GM23338 (cell line): ENCODE measurements around the gene UCHL1. TPM values are rescaled to one million over a fixed set of nuclear protein-coding genes. Genes with fewer than 3 reads are reported as not detected.
A peak's percentile ranks its signal among the peaks of the same experiment; 100 is the strongest.

ENCODE experiments used
- ATAC-seq: fragments of 200-7000 bp; cut with Tn5 transposase; 3 replicates; pipeline ENCODE4 v1.9.1; 2020
- DNase-seq: peaks from one replicate; pipeline ENCODE4 v3.0.0-alpha.2; 2015; ENCODE audit warnings: low spot score
- H2AFZ ChIP-seq: fragments of 200-600 bp; sonication (generic); 2 replicates; pipeline ENCODE4 v1.8.0; 2016; ENCODE audit warnings: antibody characterized with exemption, mild to moderate bottlenecking, moderate library complexity
- H3F3A ChIP-seq: fragments of 200-600 bp; sonication (generic); replicated peaks from 2 replicates; pipeline ENCODE4 v1.8.0; 2017; ENCODE audit warnings: antibody characterized with exemption, mixed run types, low read depth
- H3K27ac ChIP-seq: fragments of 200-600 bp; sonication (generic); 2 replicates; pipeline ENCODE4 v1.6.1; 2016; ENCODE audit warnings: low read depth
- H3K27me3 ChIP-seq: fragments of 200-600 bp; sonication (generic); 2 replicates; pipeline ENCODE4 v1.8.0; 2016; ENCODE audit warnings: mild to moderate bottlenecking, mixed run types, moderate library complexity; ENCODE audit not compliant: insufficient read depth
- H3K36me3 ChIP-seq: fragments of 200-600 bp; sonication (generic); 2 replicates; pipeline ENCODE4 v1.8.0; 2016; ENCODE audit warnings: mild to moderate bottlenecking; ENCODE audit not compliant: insufficient read depth
- H3K4me1 ChIP-seq: fragments of 200-600 bp; sonication (generic); 2 replicates; pipeline ENCODE4 v1.8.0; 2016; ENCODE audit warnings: mild to moderate bottlenecking, moderate library complexity; ENCODE audit not compliant: insufficient read depth
- H3K4me2 ChIP-seq: fragments of 200-600 bp; sonication (generic); 2 replicates; pipeline ENCODE4 v1.7.1; 2017; ENCODE audit warnings: mixed run types
- H3K4me3 ChIP-seq: fragments of 200-600 bp; sonication (generic); 2 replicates; pipeline ENCODE4 v1.6.1; 2016; ENCODE audit warnings: mixed run types
- H3K79me2 ChIP-seq: fragments of 200-600 bp; sonication (generic); replicated peaks from 2 replicates; pipeline ENCODE4 v1.8.0; 2017; ENCODE audit warnings: mild to moderate bottlenecking; ENCODE audit not compliant: insufficient read depth
- H3K9me2 ChIP-seq: fragments of 200-600 bp; sonication (generic); 2 replicates; pipeline ENCODE4 v1.8.0; 2017; ENCODE audit not compliant: insufficient read depth
- H4K20me1 ChIP-seq: fragments of 200-600 bp; sonication (generic); replicated peaks from 2 replicates; pipeline ENCODE4 v1.8.0; 2017; ENCODE audit warnings: mild to moderate bottlenecking; ENCODE audit not compliant: insufficient read depth
- H3K27ac Mint-ChIP-seq: 2 replicates; pipeline ENCODE4 v1.8.0; 2020; ENCODE audit warnings: inconsistent platforms, mild to moderate bottlenecking, moderate library complexity, mixed read lengths
- H3K27me3 Mint-ChIP-seq: 3 replicates; pipeline ENCODE4 v1.8.0; 2022; ENCODE audit warnings: low read depth, mild to moderate bottlenecking, moderate library complexity, mixed read lengths, inconsistent platforms; ENCODE audit not compliant: insufficient read depth, poor library complexity
- H3K36me3 Mint-ChIP-seq: 3 replicates; pipeline ENCODE4 v1.8.0; 2021; ENCODE audit warnings: low read depth, mild to moderate bottlenecking, inconsistent platforms, moderate library complexity, mixed read lengths
- H3K4me1 Mint-ChIP-seq: 3 replicates; pipeline ENCODE4 v1.8.0; 2020; ENCODE audit warnings: mild to moderate bottlenecking, inconsistent platforms, mixed read lengths
- H3K4me3 Mint-ChIP-seq: 3 replicates; pipeline ENCODE4 v1.8.0; 2021; ENCODE audit warnings: moderate library complexity, mild to moderate bottlenecking, inconsistent platforms, mixed read lengths
- H3K9me3 Mint-ChIP-seq: 3 replicates; pipeline ENCODE4 v1.8.0; 2020; ENCODE audit warnings: moderate library complexity, mild to moderate bottlenecking, inconsistent platforms, mixed read lengths
- CREB1 ChIP-seq: fragments of 250-450 bp; sonication (Bioruptor Pico); IDR thresholded peaks from 2 replicates; pipeline ENCODE4 v1.5.0; 2020; ENCODE audit warnings: low read depth, mild to moderate bottlenecking, moderate library complexity
- ETS1 ChIP-seq: IDR thresholded peaks from 2 replicates; pipeline ENCODE4 v1.6.1; 2016; ENCODE audit warnings: antibody characterized with exemption
- EZH2phosphoT487 ChIP-seq: fragments of 200-600 bp; sonication (generic); IDR thresholded peaks from one replicate; pipeline ENCODE4 v1.8.1; 2018; ENCODE audit warnings: antibody characterized with exemption; ENCODE audit not compliant: unreplicated experiment
- JUNB ChIP-seq: IDR thresholded peaks from one replicate; pipeline ENCODE4 v1.6.1; 2016; ENCODE audit warnings: antibody characterized with exemption; ENCODE audit not compliant: unreplicated experiment
- POLR2AphosphoS5 ChIP-seq: IDR thresholded peaks from 2 replicates; pipeline ENCODE4 v1.6.1; 2016; ENCODE audit warnings: antibody characterized with exemption, low read depth
- STAT1 ChIP-seq: IDR thresholded peaks from one replicate; pipeline ENCODE4 v1.6.1; 2016; ENCODE audit warnings: antibody characterized with exemption; ENCODE audit not compliant: unreplicated experiment
- ZNF114 ChIP-seq: fragments of 250-450 bp; sonication (Bioruptor Pico); IDR thresholded peaks from 2 replicates; pipeline ENCODE4 v1.5.0; 2020; ENCODE audit warnings: mild to moderate bottlenecking, moderate library complexity
- ZNF462 ChIP-seq: fragments of 250-450 bp; sonication (Bioruptor Pico); IDR thresholded peaks from 2 replicates; pipeline ENCODE4 v1.5.0; 2020; ENCODE audit warnings: mild to moderate bottlenecking, moderate library complexity
- polyA plus RNA-seq: library from polyadenylated mRNA; unstranded; fragments of >200 nt; fragmentation: Nextera tagmentation; extraction: Ambion mirVana; gene quantifications from 2 replicates; pipeline ENCODE4 v1.2.1, GENCODE V29; 2016
- total RNA-seq: library from RNA; depleted of rRNA; stranded (reverse); fragments of >200 nt; shearing (Covaris generic); gene quantifications from 2 replicates; pipeline ENCODE4 v1.2.3, GENCODE V29; 2014
- TF ChIP-seq, protein P1 (sequence below), 2 experiments: fragments of 200-600 bp in 1 of 2; sonication (generic) in 1 of 2; conservative IDR thresholded peaks; 2 replicates each; pipeline versions ENCODE4 v1.5.1 to v1.6.1; 2016 to 2017; ENCODE audit warnings: antibody characterized with exemption in 2 of 2, low read depth in 2 of 2, mild to moderate bottlenecking in 2 of 2, moderate library complexity in 1 of 2

Gene UCHL1
- total and polyA plus RNA-seq, 2 experiments from 2014 or later: 998 to 1,758 TPM

GRCh38 chr4:41281038-41281634 lies 24.4 kb downstream of the UCHL1 start:
- Histone ChIP-seq H3K36me3 (no peaks in the 10 kb centered on the region; the same call in 1 of the 2 replicates), H3K27ac (no peak overlapping the region), H3K4me2 (no peak overlapping the region), H2AFZ (no peak overlapping the region), H3K27me3 (no peaks in the 10 kb centered on the region), H3F3A (no peaks in the 10 kb centered on the region), H3K4me1 (no peaks in the 10 kb centered on the region), H3K79me2 (no peaks in the 10 kb centered on the region), H4K20me1 (no peaks in the 10 kb centered on the region), H3K9me2 (no peaks in the 10 kb centered on the region), H3K4me3 (no peak overlapping the region)
- Mint-ChIP-seq H3K4me3 (no peak overlapping the region), H3K9me3 (peaks cover 17% of the 10 kb centered on the region), H3K27me3 (no peaks in the 10 kb centered on the region), H3K36me3 (peaks cover 17% of the 10 kb centered on the region; the same call in 2 of the 3 replicates), H3K4me1 (no peaks in the 10 kb centered on the region), H3K27ac (no peak overlapping the region)
- ATAC-seq: peak; percentile 99
- DNase-seq: peak; percentile 93
- TF ChIP-seq JUNB (no peak), POLR2AphosphoS5 (no peak)
- TF ChIP-seq, protein P1, sequence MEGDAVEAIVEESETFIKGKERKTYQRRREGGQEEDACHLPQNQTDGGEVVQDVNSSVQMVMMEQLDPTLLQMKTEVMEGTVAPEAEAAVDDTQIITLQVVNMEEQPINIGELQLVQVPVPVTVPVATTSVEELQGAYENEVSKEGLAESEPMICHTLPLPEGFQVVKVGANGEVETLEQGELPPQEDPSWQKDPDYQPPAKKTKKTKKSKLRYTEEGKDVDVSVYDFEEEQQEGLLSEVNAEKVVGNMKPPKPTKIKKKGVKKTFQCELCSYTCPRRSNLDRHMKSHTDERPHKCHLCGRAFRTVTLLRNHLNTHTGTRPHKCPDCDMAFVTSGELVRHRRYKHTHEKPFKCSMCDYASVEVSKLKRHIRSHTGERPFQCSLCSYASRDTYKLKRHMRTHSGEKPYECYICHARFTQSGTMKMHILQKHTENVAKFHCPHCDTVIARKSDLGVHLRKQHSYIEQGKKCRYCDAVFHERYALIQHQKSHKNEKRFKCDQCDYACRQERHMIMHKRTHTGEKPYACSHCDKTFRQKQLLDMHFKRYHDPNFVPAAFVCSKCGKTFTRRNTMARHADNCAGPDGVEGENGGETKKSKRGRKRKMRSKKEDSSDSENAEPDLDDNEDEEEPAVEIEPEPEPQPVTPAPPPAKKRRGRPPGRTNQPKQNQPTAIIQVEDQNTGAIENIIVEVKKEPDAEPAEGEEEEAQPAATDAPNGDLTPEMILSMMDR (conservative IDR thresholded peaks at IDR 0.05; ENCODE audit: low read depth in 2 of 2): peak; percentile 97 to 99

DNA sequence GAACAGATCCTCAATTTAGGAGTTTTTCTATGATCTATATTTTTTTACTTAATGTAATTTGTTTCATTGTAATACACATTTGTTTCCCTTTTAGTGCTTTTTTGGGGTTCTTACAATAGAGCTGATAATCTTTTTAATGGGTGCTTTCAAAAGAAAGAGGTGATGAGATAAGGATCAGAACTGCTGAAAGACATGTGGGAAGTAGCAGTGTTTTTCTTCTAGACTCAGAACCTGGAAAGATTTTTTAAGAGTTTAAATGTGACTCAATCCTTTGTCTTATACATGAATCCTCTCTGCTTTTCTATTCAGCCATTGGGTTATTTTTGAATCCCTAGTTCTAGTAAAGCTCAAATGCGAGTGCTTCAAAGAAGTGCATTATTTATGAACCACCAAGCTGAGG lies 25.6 kb downstream of the UCHL1 start:
- H3K9me3 Mint-ChIP-seq: peaks cover 11% of the 10 kb centered on the region
- Histone ChIP-seq H4K20me1 (no peaks in the 10 kb centered on the region), H3K36me3 (no peaks in the 10 kb centered on the region), H3K4me1 (no peaks in the 10 kb centered on the region), H2AFZ (no peak overlapping the region), H3K4me3 (no peak overlapping the region), H3K9me2 (no peaks in the 10 kb centered on the region), H3F3A (no peaks in the 10 kb centered on the region), H3K4me2 (no peak overlapping the region), H3K79me2 (no peaks in the 10 kb centered on the region), H3K27ac (no peak overlapping the region), H3K27me3 (no peaks in the 10 kb centered on the region)
- no peak for DNase-seq
- no peaks in the 10 kb centered on the region for H3K4me1 Mint-ChIP-seq
- no peak for ATAC-seq
- no peak overlapping the region for H3K4me3 Mint-ChIP-seq
- H3K36me3 Mint-ChIP-seq: peaks cover 7% of the 10 kb centered on the region; the same call in 2 of the 3 replicates
- H3K27me3 Mint-ChIP-seq: no peaks in the 10 kb centered on the region
- H3K27ac Mint-ChIP-seq: no peak overlapping the region
- no peak for TF ChIP-seq EZH2phosphoT487
- TF ChIP-seq ETS1: no peak
- TF ChIP-seq ZNF114 (CRISPR knock-in tag): no peak
- TF ChIP-seq STAT1: no peak
- TF ChIP-seq, protein P1 (conservative IDR thresholded peaks at IDR 0.05; ENCODE audit: low read depth in 2 of 2): no peak
- no peak for TF ChIP-seq POLR2AphosphoS5
- no peak for TF ChIP-seq ZNF462 (CRISPR knock-in tag)
- TF ChIP-seq CREB1 (CRISPR knock-in tag): no peak
